ENCODE data around the gene SIX5. TPM values are rescaled to one million over a fixed set of nuclear protein-coding genes. Genes with fewer than 3 reads are reported as not detected.
A peak's percentile ranks its signal among the peaks of the same experiment; 100 is the strongest.

Gene SIX5
- total RNA-seq, 2 donors from 2014 or later, result 11.0 to 15.8 TPM

DNA sequence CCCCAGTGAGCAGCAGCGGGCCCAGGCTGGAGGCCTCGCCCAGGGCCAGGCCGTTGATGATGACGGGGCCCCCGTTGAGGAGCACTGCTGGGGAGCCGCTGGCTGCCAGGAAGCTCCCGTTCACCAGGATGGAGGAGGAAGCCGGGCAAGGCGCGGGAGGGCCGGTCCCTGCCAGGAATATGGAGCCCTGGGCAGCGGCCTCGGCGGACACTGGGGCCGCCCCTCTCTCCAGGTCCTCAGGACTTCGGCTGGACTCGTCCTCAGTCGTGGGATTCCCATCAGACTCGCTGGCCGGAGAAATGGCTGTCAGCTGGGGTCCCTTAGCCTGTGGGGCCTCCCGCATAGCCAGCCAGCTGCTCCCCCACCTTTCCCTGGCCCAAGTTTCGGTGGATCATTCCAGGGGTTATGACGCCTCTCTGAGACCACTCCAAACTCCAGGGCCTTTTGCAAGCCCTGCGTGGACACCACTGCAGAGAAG lies 2.1 kb downstream of the SIX5 start:
- H3K27ac ChIP-seq, result peak overlapping the region; percentile 97
- no peak for DNase-seq
- no peaks in the 10 kb centered on the region for H3K27me3 ChIP-seq
- H3K4me1 ChIP-seq, result peaks cover 8% of the 10 kb centered on the region
- H3K4me3 ChIP-seq, result peak overlapping the region; percentile 77
- H3K9me3 ChIP-seq, result no peaks in the 10 kb centered on the region
- peak overlapping the region; percentile 91 to 95 for H3K9ac ChIP-seq (ENCODE audit: low read depth in 2 of 2, low read length in 2 of 2)
- TF ChIP-seq, protein P1, sequence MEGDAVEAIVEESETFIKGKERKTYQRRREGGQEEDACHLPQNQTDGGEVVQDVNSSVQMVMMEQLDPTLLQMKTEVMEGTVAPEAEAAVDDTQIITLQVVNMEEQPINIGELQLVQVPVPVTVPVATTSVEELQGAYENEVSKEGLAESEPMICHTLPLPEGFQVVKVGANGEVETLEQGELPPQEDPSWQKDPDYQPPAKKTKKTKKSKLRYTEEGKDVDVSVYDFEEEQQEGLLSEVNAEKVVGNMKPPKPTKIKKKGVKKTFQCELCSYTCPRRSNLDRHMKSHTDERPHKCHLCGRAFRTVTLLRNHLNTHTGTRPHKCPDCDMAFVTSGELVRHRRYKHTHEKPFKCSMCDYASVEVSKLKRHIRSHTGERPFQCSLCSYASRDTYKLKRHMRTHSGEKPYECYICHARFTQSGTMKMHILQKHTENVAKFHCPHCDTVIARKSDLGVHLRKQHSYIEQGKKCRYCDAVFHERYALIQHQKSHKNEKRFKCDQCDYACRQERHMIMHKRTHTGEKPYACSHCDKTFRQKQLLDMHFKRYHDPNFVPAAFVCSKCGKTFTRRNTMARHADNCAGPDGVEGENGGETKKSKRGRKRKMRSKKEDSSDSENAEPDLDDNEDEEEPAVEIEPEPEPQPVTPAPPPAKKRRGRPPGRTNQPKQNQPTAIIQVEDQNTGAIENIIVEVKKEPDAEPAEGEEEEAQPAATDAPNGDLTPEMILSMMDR (IDR thresholded peaks at IDR 0.05), result no peak
- intact Hi-C loops (cut with DNase I), result loop anchor here (5.0 kb wide), 2 partner anchors 50 to 75 kb away; partner anchors contain the start of genes QPCTL and SNRPD2
- H3K36me3 ChIP-seq, result no peaks in the 10 kb centered on the region

DNA sequence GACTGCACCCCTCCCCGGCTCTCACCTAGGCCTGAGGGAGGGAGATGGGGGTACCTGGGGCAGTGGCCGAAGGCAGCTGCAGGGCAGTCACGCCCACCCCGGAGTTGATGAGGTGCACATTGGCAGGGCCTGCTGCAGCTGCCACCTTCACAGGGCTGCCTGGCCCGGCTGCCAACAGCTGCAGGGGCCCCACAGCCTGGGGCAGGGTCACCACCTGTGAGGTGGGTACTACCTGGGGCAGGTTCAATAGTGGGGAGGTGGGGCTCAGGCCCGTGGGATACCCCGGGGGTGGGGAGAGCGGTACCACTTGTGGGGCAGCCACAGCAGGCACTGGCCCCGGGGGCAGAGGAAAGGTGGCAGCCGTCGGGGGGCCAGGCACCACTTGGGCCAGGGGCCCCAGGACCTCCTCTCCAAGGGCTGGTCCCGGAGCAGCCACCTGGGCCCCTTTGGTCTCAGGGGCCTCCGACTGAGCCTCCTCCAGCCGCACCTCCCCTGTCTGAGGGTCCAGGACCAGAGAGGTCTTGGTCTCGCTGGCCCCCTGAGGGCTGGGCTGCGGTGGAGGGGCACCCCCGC lies 2.7 kb downstream of the SIX5 start:
- no peak for DNase-seq
- intact Hi-C loops (cut with DNase I), result loop anchor here (5.0 kb wide), 2 partner anchors 49 to 74 kb away; partner anchors contain the start of genes QPCTL and SNRPD2
- Histone ChIP-seq H3K27ac (peak overlapping the region; percentile 97), H3K36me3 (no peaks in the 10 kb centered on the region), H3K4me1 (peaks cover 8% of the 10 kb centered on the region), H3K9me3 (no peaks in the 10 kb centered on the region), H3K27me3 (no peaks in the 10 kb centered on the region), H3K4me3 (peak overlapping the region; percentile 77), H3K9ac (ENCODE audit: low read depth in 2 of 2, low read length in 2 of 2) (peak overlapping the region in 1 of 2 donors; percentile 95)
- TF ChIP-seq, protein P1 (IDR thresholded peaks at IDR 0.05), result no peak

DNA sequence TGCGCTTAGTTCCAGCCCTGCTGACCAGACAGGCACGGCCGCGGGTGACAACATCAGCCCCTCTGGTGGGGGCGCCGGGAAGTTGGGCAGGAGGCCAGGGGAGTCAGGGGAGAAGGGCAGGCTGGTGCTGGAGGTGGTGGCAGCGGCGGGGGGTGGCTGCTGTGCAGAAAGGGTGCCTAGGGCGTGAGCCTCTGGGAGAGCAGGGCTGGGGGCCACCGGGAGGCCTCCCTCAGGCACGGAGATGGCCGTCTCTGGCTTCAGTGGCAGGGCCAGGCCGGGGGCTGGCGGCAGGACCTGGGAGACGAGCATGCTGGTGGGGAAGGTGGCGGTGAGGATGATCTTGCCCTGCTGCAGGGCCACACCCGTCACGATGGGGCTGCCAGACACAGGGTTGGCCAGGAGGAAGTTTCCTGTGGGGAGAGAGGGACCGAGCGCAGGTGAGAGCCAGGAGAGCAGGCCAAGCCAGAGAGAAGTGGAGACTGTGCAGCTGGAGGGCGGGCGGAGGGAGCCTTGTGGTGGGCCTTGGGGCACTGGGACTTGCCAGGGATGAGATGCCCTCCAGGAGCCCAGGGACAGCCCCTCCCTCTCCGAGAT lies 3.3 kb downstream of the SIX5 start:
- no peaks in the 10 kb centered on the region for H3K27me3 ChIP-seq
- no peaks in the 10 kb centered on the region for H3K9me3 ChIP-seq
- intact Hi-C loops (cut with DNase I), result loop anchor here (5.0 kb wide), 2 partner anchors 48 to 73 kb away; partner anchors contain the start of genes QPCTL and SNRPD2
- TF ChIP-seq, protein P1 (IDR thresholded peaks at IDR 0.05), result no peak
- H3K9ac ChIP-seq (ENCODE audit: low read depth in 2 of 2, low read length in 2 of 2), result peak overlapping the region in 1 of 2 donors; percentile 24
- no peak overlapping the region for H3K4me3 ChIP-seq
- no peak for DNase-seq
- peaks cover 8% of the 10 kb centered on the region for H3K4me1 ChIP-seq
- no peak overlapping the region for H3K27ac ChIP-seq
- H3K36me3 ChIP-seq, result no peaks in the 10 kb centered on the region

DNA sequence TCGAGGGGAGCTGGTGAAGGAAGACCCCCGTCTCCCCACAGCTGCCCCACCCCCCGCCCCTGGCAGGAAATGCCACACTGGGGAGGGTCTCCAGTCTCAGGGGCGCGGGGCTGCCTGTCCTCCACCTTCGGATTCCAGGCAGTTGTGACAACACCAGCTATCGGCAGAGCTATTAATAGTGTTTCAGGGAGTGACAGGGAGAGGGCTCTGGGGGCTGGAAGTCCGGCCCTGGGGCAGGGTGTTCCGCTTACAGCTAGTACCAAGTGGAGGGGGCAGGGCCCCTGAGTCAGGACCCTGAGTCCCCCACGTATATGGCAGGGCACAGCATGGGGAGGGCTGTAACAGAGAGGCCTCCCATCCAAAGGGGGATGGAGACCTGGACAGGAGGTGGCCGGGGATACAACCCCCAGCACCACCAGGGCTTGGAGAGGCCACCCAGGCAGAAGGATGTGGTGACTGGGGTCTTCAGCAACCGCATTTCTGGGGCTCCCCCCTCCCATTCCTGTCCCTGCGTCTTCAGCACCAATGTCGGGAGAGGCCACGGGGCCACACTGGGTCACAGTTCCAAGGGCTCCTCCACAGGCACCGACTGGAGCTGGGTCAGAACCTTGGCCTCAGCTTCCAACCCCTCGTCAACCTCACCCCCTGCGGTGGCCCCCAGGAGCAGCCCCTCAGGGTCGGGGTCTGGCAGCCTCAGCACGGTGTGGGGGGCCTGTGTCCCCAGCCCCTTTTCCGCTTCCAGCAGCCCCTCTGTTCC lies 3.9 kb downstream of the SIX5 start:
- DNase-seq, result no peak
- no peaks in the 10 kb centered on the region for H3K9me3 ChIP-seq
- H3K4me3 ChIP-seq, result no peak overlapping the region
- no peaks in the 10 kb centered on the region for H3K27me3 ChIP-seq
- intact Hi-C loops (cut with DNase I), result loop anchor here (5.0 kb wide), 2 partner anchors 48 to 73 kb away; partner anchors contain the start of genes QPCTL and SNRPD2
- no peaks in the 10 kb centered on the region for H3K36me3 ChIP-seq
- H3K4me1 ChIP-seq, result peaks cover 8% of the 10 kb centered on the region
- TF ChIP-seq, protein P1 (IDR thresholded peaks at IDR 0.05), result no peak
- peak overlapping the region in 1 of 2 donors; percentile 24 for H3K9ac ChIP-seq (ENCODE audit: low read depth in 2 of 2, low read length in 2 of 2)
- H3K27ac ChIP-seq, result no peak overlapping the region

DNA sequence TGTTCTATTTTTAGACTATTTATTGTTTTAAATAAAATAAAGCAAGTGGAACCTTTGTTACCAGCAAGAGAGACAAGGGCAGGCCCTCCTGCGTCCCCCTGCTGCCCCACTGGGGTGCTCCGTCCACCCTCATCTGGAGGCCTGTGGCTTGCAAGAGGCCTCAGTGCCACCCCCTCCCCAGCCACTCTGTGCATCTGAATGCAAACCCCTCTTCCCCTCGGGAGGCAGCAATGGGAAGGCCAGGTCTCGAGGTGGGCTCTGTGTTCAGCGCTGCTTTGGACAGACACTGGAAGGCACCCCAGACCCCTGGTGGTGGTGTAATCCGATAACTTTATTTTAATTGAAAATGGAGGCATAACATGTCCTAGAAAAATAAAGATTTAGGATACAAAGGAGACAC lies 4.6 kb downstream of the SIX5 start:
- H3K9ac ChIP-seq (ENCODE audit: low read depth in 2 of 2, low read length in 2 of 2), result no peak overlapping the region
- peaks cover 8% of the 10 kb centered on the region for H3K4me1 ChIP-seq
- no peak for DNase-seq
- no peaks in the 10 kb centered on the region for H3K36me3 ChIP-seq
- H3K27me3 ChIP-seq, result no peaks in the 10 kb centered on the region
- no peak overlapping the region for H3K27ac ChIP-seq
- no peak overlapping the region for H3K4me3 ChIP-seq
- H3K9me3 ChIP-seq, result no peaks in the 10 kb centered on the region
- intact Hi-C loops (cut with DNase I), result no loop called here
- TF ChIP-seq, protein P1 (IDR thresholded peaks at IDR 0.05), result no peak
